Cardiac septum (tissue), 1 donor: ENCODE data around the gene NKAIN1. TPM values are rescaled to one million over a fixed set of nuclear protein-coding genes. Genes with fewer than 3 reads are reported as not detected.

Source experiments
- total RNA-seq: library from RNA; stranded (reverse); fragmentation: NEBNext Ultra II Directional; extraction: Animal tissue kit (Norgen Biotek cat#: 25700); gene quantifications from one replicate; pipeline ENCODE4 v1.2.1, GENCODE V29; 2021
- donor health status: DM: no; HTN: no; CAD: no.

The NKAIN1 gene
- total RNA-seq, 1 donor from 2014 or later = 0.11 TPM

Other genes with a start within 250 kb of the NKAIN1 start
- gene PUM1, start 174.2 kb downstream of the NKAIN1 start, total RNA-seq = 83.7 TPM
- gene SNRNP40, start 56.9 kb upstream of the NKAIN1 start, total RNA-seq = 21.6 TPM
- gene ZCCHC17, start 57.1 kb upstream of the NKAIN1 start, total RNA-seq = 12.4 TPM
- 3,048 TPM for gene FABP3, start 133.2 kb upstream of the NKAIN1 start, total RNA-seq
- gene SERINC2, start 173.3 kb upstream of the NKAIN1 start, total RNA-seq = 2.8 TPM